GM21360 (cell line): ENCODE data around the gene MAP2K3.

Experiments used
- ATAC-seq: cut with Tn5 transposase; IDR thresholded peaks from one replicate; pipeline ENCODE4 v1.9.1; 2021; ENCODE audit warnings: mild to moderate bottlenecking, moderate library complexity; ENCODE audit not compliant: unreplicated experiment

The MAP2K3 gene

DNA sequence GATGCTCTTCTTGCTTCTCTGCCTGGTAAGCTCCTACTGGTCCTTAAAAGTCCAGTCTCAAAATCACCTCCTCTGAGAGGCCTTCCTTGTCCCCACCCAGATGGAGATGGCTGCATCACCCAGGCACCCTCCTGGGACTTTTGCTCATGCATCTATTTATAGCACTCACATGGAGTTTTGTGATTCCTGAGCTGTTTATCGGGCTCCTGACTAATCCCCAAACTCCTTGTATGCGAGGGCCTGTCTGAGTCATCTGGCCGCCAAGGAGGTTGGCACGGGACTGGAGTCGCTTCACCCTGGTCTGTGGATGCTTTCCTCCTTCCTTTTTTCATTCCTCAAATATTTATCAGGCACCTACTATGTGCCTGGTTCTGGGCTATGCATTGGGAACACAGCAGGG is 2.3 kb upstream of the MAP2K3 start:
- ATAC-seq = no peak

DNA sequence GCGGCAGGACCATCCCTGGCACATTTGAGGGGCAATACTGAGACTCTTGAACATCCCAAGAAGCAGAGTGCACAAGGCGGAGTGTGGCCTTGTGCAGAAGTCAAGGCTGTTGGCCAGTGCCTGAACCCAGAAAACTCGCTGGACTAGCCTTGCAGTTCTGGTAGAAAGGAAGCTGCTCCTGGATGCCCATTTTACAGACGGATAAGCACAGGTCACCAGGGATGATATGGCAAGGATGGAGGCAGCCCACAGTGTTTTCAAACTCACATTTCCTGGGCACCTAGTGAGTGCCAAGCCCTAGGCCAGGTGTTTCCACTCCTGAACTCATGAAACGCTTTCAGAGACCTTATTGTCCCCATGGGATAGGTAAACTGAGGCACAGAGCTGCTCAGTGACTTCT is 1.7 kb upstream of the MAP2K3 start:
- no peak for ATAC-seq

DNA sequence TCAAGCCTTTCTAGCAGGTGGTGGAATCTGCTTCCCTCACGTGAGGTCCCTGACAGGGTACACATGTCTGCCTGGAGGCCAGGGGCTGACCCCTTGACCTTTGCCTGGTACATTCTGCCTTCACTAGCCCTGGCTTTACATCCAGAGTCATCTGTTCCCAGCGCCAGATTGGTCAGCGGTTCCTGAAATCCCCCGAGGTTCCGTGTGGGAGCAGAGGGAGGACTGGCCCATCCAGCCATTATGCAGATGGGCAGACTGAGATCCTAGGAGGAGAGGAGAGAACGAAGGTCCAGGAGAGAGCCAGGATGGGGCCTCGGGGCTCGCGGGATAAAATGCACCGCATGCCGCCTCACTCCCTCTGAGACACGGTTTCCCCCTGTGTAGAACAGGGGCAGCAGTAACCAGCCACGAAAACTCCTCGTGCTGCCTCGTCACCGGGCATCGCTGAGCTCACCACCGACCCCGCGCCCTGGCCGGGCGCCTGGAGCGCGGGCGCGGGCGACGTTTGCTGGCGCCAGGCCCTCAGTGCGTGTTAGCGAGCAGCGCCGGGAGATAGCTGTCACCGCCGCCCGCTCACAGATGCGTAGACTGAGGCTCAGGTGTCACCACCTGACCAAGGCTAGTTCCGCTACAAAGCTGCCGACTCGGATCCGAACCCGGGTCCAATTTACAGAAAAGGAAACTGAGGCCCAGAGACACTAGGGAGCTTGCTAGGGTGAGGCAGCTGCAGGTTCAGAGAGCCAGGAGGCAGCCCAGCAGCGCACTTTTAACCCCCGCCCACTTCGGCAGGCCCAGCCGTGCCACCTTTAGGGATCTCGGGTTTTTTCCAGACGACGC is 811 bp upstream of the MAP2K3 start:
- ATAC-seq = peak; percentile 3

DNA sequence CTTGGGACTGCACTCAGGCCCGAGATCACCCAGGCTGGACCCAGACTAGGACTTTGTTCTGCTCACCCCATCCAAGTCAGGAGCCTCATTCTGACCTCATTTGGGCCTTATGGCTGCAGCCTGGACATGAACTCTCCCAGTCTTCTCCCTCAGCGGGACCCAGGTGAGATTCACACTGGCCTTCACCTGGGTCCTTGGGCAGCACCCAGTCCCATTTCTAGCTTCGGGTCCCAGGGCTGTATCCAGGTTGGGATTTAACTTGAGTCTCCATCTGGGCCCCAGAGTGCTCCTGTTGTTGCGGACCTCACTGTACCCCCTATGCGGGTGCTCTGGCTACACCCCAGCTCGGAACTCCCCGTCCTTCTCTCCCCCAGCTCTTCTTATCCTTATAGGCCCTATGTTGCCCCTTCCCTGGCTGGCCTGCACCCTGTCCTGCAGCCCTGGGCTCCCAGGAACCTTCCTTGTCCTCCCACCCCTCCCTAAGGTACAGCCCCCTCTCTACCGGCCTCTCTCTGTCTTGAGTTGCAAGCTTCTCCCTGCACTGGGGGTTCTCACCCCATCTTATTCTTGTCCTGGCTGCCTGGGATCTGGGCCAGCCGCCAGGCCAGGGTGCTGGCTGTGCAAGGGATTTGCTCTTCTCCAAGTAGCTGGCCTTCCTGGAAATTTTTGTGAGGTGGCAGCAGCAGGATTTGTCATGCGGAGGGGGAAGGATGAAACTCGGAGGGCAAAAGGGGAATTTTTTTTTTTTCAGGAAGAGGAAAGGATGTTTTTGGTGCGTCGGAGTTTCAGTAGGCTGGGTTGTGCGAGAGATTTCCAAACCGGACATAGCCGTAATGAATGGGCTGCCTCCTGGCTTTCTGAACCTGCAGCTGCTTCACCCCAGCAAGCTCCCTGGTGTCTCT is 904 bp downstream of the MAP2K3 start:
- no peak for ATAC-seq

DNA sequence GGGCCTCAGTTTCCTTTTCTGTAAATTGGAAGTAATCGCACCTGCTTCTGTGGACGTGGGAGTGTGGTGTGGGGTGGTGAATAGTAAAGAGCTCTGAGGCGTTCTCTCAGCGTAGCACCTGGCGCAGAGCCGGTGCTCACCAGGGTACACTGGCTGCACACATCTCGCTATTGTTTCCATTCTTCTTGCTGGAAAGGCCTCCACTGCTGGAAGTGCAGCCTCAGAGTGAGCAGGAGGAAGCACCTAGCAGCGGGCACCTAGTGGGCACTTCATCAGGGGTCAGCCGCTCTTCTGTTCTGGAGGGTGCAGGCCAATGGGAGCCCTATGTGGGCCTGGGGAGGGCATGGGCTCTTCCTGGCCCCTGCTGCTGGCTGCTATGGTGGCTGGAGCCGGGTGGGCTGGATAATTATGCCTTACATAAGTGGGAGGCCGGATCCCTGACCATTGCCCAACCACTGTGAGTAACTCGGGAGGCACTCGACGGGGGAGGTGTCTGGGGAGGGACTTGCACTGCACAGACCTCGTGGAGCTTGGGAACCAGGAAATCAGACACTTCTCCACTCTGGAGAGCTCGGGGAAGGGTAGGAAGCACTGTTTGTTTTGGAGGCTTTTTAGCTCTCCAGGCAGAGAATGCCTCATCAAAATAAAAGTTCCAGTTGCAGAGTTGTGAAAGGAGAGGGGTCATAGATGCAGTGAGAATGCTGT is 1.7 kb downstream of the MAP2K3 start:
- no peak for ATAC-seq

DNA sequence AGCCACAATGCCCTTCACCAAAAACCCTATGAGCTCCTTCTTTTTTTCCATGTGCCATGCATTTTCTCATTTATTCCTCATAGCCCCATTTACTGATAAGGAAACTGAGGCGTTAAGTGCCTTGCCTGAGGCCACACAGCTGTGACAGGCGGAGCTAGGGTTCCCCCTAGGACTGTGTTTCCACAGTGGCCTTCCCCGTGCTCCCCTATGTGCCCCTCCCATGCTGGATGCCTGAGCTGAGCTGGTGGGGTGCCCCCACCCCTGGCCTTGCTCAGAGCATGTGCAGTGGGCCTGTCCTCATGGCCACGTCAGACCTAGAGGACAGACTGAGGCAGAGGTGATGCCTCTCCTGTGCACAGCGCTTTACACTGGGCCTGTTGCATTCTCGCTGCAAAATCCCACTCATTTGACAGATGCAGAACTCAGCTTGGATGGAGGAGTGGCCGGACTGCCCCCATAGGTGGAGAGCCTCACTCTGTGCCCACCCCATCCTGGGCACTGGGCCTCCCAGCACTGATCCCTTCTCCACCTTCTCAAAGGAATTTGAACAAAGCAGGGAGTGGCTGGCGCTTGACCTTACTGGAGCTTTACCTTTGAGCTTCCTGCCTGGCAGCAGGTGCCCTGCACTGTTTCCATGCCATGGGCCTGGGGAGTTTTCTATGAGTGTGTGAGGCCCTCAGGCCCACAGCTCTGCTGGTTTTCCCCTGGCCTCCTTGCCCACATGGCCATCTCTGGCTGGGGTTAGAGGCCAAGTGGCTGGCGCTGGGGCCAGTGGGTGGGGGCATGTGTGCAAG is 2.6 kb downstream of the MAP2K3 start:
- ATAC-seq = peak; percentile 0

DNA sequence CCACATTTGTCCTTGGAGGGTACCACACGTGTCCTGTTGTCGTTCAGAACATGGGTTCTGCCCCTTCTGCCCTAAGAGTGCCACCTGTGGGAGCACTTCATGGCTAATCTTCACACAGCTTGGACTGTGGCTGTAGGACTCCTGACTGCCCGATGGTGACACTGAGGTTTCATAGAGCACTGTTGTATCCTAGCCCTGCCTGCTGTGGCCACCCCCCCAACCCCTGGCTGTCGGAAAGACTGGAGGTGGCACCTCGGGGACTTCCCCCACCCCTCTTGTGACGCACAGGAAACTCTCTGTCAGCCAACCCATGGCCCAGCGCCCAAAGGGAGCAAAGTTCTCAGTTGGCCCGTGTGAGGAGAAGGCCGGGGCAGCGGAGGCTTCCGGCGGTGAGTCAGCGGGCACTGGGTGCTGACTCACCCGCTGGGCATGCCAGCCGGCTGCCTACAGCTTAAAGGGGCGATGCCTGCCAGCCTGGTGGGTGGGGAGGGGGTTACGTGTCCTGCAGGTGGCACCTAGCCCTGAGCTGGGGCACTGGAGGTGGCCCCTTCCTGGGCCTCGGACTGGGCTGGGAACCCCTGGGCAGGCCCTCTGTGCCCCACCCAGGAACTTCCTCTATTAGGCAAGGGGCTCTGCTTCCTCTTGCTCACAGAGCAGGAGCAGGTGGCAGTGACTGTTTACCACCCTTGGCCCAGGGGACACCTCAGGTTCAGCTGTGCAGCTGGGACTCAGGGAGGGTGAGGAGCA is 3.4 kb downstream of the MAP2K3 start:
- ATAC-seq = peak; percentile 34

DNA sequence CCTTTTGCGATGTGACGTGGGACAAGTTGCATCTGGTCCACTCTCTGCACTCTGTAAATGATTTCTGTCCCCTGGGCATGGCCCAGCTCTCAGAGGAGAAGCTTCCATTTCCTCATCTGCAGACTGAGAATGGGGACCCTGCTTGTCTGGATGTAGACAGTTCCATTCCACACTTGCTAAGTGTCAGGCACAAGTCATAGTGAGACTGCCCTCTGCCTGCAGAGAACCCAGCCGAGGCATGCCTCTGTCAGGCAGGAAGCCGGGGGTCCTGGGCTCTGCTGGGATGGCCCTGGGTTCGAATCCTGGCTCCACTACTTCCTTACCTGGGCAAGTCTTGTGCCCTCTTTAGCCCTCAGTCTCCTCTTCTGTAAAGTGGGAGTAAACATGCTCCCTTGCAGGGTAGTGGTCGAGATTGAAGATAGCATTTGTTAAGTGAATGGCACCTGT is 4.1 kb downstream of the MAP2K3 start:
- peak; percentile 9 for ATAC-seq

DNA sequence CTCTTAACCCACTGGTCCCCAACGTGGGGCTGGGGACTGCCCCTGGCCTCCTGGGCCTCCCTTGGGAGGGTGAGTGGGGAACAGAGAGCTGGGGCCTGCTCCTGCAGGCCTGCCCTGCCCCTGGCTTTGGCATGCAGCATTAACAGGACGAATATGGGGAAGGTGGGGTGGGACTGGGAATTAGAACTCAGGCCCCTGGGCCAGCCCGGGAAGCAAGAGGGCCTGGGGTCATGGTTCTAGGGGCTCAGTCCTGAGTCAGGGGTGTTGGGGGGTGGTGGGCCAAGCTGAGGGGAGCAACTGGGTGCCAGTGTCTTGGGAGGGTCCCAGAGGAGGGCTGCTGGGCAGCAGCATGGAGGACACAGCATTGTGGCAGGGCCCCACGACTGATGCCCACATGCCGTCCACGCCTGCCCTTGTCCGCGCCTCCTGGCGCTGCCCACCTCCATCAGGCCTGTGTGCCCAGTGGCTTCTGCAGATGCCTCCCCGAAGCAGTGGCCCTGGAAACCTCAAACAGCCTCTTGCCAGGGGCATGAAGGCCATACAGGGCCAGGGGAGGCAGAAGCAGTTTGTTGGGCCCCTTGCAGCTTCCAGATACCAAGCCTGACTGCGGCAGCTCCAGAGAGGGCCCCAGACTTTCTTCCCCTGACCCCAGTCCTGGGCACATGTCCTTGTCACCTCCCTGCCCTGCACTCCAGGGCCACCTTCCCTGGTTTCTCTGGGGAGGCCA is 4.8 kb downstream of the MAP2K3 start:
- no peak for ATAC-seq

DNA sequence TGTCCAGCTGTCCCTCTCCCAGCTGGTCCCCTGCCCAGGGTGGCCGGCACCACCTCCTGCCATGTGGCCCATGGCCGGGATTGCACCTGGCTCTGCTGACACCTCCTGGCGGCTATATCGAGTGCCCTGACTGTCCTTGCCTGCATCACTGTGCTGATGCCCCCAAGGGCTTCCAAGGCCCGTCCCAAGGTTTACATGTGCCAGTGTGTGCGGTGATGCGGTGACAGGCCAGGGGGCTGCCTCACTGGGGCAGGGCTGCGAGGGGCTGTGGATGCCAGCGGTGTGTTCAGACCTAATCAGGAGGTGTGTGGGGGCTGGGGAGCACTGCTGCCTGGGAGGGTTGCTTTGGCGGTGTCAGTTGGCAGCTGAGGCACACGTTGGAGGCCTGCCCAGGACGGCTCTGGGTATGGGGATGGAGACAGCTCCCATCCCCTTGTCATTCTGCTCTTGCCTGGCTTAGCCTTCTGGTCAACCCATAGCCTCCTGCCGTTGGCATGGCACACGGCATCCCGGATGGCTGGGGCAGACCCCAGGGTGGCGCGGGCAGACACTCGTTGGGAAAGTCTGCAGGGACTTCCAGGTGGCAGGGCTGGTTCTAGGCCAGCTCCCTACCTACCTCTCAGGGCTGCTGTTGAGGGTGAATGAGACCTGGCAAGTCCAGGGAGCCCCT is 5.5 kb downstream of the MAP2K3 start:
- no peak for ATAC-seq

DNA sequence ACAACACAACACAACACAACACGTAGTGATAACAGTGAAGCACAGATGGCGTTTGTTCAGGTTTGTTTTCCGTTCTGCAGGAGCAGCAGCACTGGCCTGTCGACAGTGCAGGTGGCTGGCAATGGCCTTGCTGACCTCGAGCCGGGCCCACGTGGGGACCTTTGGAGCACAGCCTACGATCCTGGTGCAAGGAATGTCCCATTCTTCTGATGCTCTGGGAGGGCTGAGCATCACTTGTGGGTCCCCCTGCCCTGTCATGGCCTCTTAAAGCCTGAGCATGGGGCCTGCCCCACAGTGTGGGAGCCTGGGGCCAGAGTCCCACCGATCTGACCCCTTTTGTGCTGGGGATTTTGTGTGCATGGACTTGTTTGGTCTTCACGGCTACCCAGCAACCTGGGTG is 6.8 kb downstream of the MAP2K3 start:
- ATAC-seq = no peak

DNA sequence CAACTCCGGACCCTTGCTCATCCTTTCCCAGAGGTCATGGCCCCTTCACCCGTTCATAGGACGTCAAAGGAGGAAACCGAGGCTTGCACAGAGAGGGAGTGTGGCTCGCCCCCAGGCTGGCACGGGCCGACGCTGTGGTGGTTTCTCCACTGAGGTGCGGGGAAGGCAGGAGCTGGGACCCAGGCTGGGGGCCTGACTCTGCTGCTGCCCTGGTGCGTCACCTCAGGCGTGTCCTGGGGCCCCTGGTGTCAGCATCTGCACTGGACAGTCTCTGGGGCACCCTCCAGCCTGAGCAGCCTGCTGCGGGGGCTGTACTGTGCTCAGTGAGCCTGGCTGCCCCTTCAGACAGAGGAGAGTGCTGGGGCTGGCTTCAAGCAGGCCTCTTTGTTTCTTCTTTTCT is 7.4 kb downstream of the MAP2K3 start:
- no peak for ATAC-seq

DNA sequence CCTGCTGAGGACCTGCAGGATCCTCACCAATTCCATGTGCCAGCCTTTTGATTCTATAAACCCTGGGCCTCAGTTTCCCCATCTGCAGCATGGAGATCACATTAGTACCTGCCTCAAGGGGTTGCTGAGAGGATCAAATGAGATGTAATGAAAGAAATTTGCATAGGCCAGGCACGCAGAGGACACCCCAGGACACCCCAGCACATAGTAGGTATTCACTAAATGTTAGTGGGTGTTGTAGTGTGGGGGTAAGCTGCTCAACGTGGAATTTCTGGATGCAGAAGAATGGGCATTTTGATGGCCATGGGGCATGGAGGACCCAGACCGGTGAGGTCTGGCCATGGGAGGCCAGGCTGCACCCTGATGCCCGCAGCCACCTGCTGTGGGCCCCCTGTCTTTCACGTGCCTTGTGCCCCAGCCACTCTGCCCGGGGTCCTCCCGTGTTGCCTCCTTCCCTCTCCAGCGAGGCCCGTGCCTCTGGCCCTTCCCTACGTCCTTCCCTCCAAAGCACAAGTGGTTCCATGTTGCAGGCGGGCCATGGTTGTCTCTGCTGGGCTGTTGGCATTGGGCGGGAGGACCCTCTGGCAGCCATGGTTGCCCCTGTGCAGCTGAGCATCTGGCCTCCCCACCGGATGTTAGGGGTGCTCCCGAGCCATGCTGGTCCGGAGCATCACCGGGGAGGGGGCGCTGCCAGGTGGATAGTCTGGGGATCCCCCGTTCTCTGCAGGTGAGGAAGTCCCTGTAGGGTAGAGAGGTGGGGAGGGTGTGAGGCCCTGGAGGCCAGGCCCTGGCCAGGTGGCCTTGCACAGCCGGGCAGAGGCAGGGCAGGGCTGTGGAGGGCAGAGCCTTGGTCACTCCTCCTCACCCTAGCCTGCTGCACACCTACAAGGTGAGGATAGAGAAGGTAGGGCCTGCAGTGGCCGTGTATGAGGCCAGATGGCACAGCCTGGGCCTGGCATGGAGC is 8.6 kb downstream of the MAP2K3 start:
- no peak for ATAC-seq

DNA sequence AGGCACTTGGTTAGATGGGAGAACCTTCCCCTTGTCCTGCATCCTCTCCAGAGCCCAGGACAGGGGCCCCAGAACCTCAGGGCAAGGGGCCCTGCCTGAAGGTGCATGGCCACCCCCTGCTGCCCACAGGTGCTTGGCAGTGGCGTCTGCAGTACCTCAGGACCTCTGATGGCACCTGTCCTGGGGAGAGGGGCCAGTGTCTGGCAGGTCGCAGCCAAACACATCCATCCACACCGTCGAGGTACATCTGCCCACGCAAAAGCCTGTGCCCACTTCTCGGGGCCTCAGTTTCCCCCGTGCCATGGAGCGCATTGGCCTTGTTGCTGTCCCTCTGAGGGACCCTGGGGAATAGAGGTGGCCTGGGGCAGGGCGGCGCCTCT is 9.3 kb downstream of the MAP2K3 start:
- no peak for ATAC-seq

DNA sequence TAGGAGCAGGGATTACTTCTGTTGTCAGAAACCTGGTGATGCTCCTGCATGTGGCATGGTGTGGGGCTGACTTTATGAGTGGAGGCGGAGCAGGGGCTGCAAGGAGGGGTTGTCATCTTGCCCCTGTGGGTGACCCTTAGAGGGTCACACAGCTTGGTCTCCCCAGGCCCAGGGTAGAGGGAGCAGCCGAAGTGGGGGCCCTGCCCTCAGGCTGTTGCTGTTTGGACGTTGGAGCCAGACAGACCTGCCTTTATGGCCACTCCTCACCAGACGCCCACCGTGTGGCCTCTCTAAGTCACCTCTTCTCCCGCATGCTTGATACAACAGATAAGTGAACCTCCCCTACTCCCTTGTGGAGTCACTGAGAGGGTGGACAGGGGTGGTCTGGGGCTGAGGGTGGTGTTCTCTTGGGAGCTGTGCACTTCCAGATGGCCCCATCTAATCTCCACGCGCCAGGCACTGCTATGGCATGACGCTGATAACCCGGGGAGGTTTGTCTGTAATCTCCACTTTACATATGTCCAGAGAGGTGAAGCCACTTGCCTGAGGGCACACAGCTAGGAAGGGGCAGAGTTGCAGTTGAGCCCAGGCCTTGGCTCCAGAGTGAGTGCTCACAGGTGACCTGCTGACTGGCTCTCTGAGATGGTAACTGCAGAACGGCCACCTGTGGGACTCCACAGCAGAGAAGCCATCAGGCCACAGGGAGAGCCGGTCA is 10.0 kb downstream of the MAP2K3 start:
- ATAC-seq = no peak

DNA sequence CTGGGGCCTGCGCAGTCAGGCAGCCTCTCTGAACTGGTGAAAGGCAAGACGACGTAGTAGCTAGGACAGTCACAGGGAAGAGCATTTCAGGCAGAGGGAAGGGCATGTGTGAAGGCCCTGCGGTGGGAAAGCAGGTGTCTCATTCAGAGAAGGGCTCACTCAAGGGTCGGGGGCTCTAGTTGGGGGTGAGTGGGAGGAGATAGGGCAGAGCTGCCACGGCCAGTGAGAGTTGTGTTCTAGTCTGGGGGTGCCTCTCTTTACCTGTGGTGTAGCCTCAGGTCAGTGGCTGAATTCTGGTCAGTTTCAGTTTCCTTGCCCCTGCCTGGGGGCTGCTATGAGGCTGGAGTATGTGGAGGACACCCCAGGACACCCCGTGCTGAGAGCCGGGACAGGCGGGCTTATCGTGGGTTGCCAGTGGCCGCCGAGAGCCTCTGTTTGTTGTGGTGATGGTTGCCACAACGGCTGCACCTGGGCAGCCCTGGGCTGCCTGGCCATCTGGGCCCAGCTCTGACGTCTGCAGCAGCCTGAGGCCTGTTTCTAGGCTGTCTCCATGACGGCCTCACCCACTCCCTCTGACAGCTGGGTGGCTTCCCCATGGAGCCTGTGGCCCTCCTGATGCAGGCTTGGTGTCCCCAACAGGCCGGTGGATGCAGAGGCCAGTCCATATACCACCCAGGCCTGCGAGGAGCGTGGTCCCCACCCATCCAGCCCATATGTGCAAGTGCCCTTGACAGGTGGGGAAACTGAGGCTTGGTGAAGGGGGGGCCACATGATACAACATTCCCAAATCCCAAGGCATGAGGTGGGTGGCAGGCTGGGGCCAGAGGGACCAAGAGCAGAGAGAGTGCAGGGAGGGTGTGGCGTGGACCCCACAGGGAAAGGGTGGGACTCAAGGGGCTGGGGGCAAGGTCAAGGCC is 10.8 kb downstream of the MAP2K3 start:
- ATAC-seq = no peak
